Measurements from ENCODE around the gene C1D.

The C1D gene, protein sequence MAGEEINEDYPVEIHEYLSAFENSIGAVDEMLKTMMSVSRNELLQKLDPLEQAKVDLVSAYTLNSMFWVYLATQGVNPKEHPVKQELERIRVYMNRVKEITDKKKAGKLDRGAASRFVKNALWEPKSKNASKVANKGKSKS

DNA sequence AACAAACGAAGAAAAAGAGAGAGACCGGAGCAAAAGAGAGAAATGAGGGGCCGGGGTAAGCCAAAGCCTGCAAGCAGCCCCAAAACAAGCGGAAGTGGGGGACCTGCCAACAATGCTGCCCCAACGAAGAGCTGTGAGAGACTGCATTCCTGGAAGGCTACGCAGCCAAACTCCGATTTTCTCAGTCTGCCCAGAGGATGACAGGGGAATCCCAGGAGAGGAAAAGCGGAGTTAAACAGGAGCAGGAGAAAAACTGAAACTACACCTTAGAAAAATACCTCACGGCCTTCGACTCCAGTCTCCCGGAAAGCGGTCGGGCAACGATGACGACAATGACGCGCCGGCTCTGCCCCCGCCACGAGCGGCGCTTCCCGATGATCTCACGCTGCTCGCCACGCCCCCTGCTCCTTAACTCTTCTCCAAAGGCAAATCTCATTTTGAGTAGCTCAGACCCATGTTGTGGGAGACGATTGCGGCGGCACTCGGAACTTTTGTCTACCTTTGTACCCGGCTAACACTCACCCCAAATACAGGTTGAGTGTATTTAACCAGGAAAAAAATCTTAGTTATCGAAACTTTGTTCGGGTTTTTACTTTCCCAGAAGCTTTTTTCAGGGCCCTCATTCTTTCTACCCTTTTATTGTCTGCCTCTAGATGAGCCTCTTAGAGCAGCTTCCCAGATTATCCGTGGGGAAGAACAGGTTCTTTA is at the start of gene C1D:
Gene C1D, minus strand, starts transcription at position 325 of the 708 bp plus-strand sequence. CDS start 15,694 bp downstream, outside the sequence.
- TF ChIP-seq CTCF (IDR thresholded peaks at IDR 0.05) (no peak), ZFX (IDR thresholded peaks at IDR 0.05; ENCODE audit: borderline replicate concordance) (no peak)
- peak within 1 kb of the TSS; percentile 63 for H3K27ac ChIP-seq

DNA sequence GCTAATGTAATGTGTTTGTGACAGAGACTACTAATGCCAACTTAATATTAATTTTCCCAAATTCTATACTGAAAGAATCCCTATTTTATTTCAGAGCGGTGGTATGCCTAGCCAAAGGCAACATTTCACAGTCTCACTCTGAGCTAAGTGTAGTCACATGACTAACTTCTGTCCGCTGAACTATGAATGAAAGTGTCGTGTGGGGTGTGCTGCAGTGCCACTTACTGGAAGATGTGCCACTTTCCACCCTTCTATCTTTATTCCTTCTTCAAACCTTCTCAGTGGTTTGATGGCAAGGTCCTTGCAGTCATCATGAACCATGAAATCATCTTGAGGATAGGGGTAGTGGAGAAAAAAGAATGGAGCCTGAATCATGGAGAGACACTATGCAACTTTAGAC is 47.3 kb upstream of the C1D start:
- H3K27ac ChIP-seq, result no peak overlapping the region
- TF ChIP-seq CTCF (IDR thresholded peaks at IDR 0.05), result no peak
- TF ChIP-seq ZFX (IDR thresholded peaks at IDR 0.05; ENCODE audit: borderline replicate concordance), result no peak

DNA sequence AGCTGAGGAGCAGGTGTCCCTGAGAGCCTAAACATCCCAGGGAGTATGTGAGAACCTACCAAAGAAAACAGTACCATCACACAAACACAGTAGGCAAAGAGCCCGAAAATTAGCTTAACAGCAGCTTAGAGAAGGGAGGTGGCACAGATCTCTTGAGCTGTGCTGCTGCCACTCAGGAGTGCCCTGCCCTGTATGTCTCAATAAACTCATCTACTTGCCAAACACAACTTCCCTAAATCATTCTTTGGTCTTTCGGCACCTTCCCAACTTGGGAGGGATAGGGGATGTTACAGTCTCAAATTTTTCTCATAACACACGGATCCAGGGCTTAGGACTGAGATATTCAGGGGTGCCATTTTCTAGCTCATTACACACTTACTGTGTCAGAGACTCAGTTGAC is 45.3 kb upstream of the C1D start:
- H3K27ac ChIP-seq, result no peak overlapping the region
- TF ChIP-seq ZFX (IDR thresholded peaks at IDR 0.05; ENCODE audit: borderline replicate concordance), result no peak

- no peak overlapping the region for H3K27ac ChIP-seq
- no peak for TF ChIP-seq CTCF (IDR thresholded peaks at IDR 0.05)
- no peak for TF ChIP-seq ZFX (IDR thresholded peaks at IDR 0.05; ENCODE audit: borderline replicate concordance)
Observed at GRCh38 chr2:68107475-68107874, 44.7 kb upstream of the C1D start.

- no peak overlapping the region for H3K27ac ChIP-seq
- TF ChIP-seq CTCF (IDR thresholded peaks at IDR 0.05) (no peak), ZFX (IDR thresholded peaks at IDR 0.05; ENCODE audit: borderline replicate concordance) (no peak)
Observed at GRCh38 chr2:68104111-68104835, 41.5 kb upstream of the C1D start.

DNA sequence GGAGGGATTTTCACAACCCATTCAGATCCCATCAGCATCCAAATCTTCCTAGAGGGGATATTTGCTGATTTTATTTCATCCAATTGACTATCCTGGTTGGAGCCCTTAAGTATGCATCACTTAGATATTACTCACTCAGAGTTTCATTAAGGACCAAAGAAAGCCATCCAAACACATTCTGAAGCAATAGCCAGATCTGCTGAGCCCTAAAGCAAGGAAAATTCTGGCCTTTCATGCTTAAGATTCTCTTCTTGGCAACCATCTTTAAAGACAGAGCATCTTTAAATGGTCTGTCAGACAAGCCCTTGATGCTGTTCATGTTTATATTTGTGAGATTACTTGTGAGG is 40.9 kb upstream of the C1D start:
- no peak for TF ChIP-seq CTCF (IDR thresholded peaks at IDR 0.05)
- no peak for TF ChIP-seq ZFX (IDR thresholded peaks at IDR 0.05; ENCODE audit: borderline replicate concordance)
- H3K27ac ChIP-seq, result no peak overlapping the region

GRCh38 chr2:68103030-68103708 is 40.4 kb upstream of the C1D start:
- TF ChIP-seq CTCF (IDR thresholded peaks at IDR 0.05), result no peak
- TF ChIP-seq ZFX (IDR thresholded peaks at IDR 0.05; ENCODE audit: borderline replicate concordance), result no peak
- no peak overlapping the region for H3K27ac ChIP-seq

Data from 22Rv1 (cell line).